ENCODE measurements around the gene FBXO47. TPM values are rescaled to one million over a fixed set of nuclear protein-coding genes. Genes with fewer than 3 reads are reported as not detected.

Gene FBXO47
- total and polyA plus RNA-seq, 4 donors = not detected

DNA sequence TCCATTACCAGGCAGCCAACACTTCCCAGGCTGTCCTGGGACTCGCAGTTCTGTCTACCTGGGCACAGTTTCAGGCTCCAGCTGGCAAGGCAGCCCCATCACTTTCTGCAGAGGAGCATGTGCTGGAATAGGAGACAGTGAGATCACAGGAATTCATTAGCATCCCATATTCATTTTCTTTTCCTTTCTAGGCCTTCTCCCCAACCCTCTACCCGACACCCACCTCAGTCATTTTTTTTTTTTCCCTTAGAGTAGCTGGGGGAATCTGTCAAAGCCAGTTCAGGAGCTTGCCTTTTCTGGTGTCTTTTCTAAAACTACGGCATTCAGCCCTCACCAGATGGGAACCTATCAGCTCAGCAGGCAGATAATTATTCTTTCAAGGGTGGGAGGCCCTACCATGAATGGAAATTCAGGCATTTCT is 42.4 kb upstream of the FBXO47 start:
- Histone ChIP-seq H3K36me3 (ENCODE audit: control insufficient read depth in 1 of 2, insufficient read depth in 2 of 2, low read length in 1 of 2) (no peaks in the 10 kb centered on the region), H3K27ac (ENCODE audit: low read depth in 1 of 2, low read length in 2 of 2) (no peak overlapping the region), H3K4me1 (ENCODE audit: control insufficient read depth in 1 of 2, insufficient read depth in 2 of 2, low read length in 2 of 2) (no peaks in the 10 kb centered on the region), H3K4me3 (ENCODE audit: low read length in 2 of 2) (no peak overlapping the region), H3K9me3 (ENCODE audit: control insufficient read depth, low read length) (no peaks in the 10 kb centered on the region), H3K27me3 (ENCODE audit: control insufficient read depth in 1 of 2, insufficient read depth in 2 of 2, low read length in 1 of 2) (no peaks in the 10 kb centered on the region)
- intact Hi-C loops (cut with DNase I) = loop anchor here in 1 of 2 donors (10.0 kb wide), 1 partner anchor 95 kb away; no protein-coding TSS in a partner anchor
- DNase-seq (no peak), ATAC-seq (ENCODE audit: low FRiP score) (no peak)
- 80 to 84% methylated on average over 3 of the region's 3 CpGs for WGBS, 2 donors

- H3K27me3 ChIP-seq (ENCODE audit: control insufficient read depth in 1 of 2, insufficient read depth in 2 of 2, low read length in 1 of 2) = no peaks in the 10 kb centered on the region
- no peaks in the 10 kb centered on the region for H3K9me3 ChIP-seq (ENCODE audit: control insufficient read depth, low read length)
- H3K36me3 ChIP-seq (ENCODE audit: control insufficient read depth in 1 of 2, insufficient read depth in 2 of 2, low read length in 1 of 2) = no peaks in the 10 kb centered on the region
- 81 to 84% methylated on average over 2 of the region's 2 CpGs for WGBS, 2 donors
- no peak for ATAC-seq (ENCODE audit: low FRiP score)
- no peaks in the 10 kb centered on the region for H3K4me1 ChIP-seq (ENCODE audit: control insufficient read depth in 1 of 2, insufficient read depth in 2 of 2, low read length in 2 of 2)
- intact Hi-C loops (cut with DNase I) = no loop called here
- no peak for DNase-seq
- H3K27ac ChIP-seq (ENCODE audit: low read depth in 1 of 2, low read length in 2 of 2) = no peak overlapping the region
- H3K4me3 ChIP-seq (ENCODE audit: low read length in 2 of 2) = no peak overlapping the region
These were observed 41.4 kb upstream of the FBXO47 start for GRCh38 chr17:39008633-39009032.

- intact Hi-C loops (cut with DNase I) = no loop called here
- H3K9me3 ChIP-seq (ENCODE audit: control insufficient read depth, low read length) = no peaks in the 10 kb centered on the region
- no peak overlapping the region for H3K27ac ChIP-seq (ENCODE audit: low read depth in 1 of 2, low read length in 2 of 2)
- peak; percentile 88 for ATAC-seq (ENCODE audit: low FRiP score)
- 62 to 67% methylated on average over 16 of the region's 16 CpGs for WGBS, 2 donors
- H3K4me3 ChIP-seq (ENCODE audit: low read length in 2 of 2) = no peak overlapping the region
- H3K4me1 ChIP-seq (ENCODE audit: control insufficient read depth in 1 of 2, insufficient read depth in 2 of 2, low read length in 2 of 2) = no peaks in the 10 kb centered on the region
- H3K27me3 ChIP-seq (ENCODE audit: control insufficient read depth in 1 of 2, insufficient read depth in 2 of 2, low read length in 1 of 2) = no peaks in the 10 kb centered on the region
- H3K36me3 ChIP-seq (ENCODE audit: control insufficient read depth in 1 of 2, insufficient read depth in 2 of 2, low read length in 1 of 2) = no peaks in the 10 kb centered on the region
- peak; percentile 85 to 89 for DNase-seq
These were observed 36.0 kb upstream of the FBXO47 start for GRCh38 chr17:39002991-39003715.

DNA sequence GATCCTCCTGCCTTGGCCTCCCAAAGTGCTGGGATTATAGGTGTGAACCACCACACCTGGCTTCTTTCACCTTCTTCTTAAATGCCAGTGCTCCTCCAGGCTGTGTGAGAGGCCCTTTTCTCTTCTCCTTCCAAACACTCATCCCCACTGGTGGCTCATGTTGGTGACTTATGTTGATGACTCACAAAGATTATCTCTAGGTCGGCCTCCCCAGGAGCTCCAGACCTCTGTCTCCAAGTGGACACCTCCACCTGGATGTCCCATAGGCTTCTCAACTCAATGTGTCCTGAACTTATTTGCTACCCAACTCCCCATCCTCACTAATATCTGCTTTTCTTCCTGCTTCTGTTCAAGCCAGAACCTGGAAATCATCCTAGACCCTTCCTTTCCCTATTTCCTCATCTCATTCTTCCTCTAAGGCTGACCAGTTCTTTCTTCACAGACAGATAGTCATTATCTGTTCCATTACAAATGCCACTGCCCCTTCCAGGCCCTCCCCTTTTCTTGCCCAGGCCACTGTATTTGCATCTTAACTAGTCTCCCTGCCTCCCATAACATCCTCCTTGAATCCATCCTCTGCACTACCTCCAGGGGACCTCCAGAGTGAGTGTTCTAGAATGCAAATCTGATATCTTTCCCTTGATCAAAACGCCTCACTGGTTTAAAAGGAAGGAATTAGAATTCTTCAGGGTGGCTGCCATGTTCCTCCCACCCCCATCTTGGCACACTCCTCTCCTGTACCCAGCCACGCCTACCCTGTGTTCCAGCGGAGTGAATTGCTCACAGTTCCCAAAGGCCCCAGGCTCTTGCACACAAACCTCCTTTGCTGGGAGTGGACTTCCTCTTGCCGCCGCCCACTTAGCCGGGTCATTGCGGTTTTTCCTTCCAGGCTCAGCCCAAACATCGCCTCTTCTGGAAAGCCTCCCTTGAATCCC is 34.8 kb upstream of the FBXO47 start:
- no peaks in the 10 kb centered on the region for H3K4me1 ChIP-seq (ENCODE audit: control insufficient read depth in 1 of 2, insufficient read depth in 2 of 2, low read length in 2 of 2)
- H3K36me3 ChIP-seq (ENCODE audit: control insufficient read depth in 1 of 2, insufficient read depth in 2 of 2, low read length in 1 of 2) = no peaks in the 10 kb centered on the region
- no peaks in the 10 kb centered on the region for H3K27me3 ChIP-seq (ENCODE audit: control insufficient read depth in 1 of 2, insufficient read depth in 2 of 2, low read length in 1 of 2)
- ATAC-seq (ENCODE audit: low FRiP score) (peak; percentile 92), DNase-seq (peak; percentile 91 to 92)
- peaks cover 2% of the 10 kb centered on the region for H3K9me3 ChIP-seq (ENCODE audit: control insufficient read depth, low read length)
- 69 to 72% methylated on average over 9 of the region's 9 CpGs for WGBS, 2 donors
- intact Hi-C loops (cut with DNase I) = no loop called here
- H3K4me3 ChIP-seq (ENCODE audit: low read length in 2 of 2) = no peak overlapping the region
- no peak overlapping the region for H3K27ac ChIP-seq (ENCODE audit: low read depth in 1 of 2, low read length in 2 of 2)

DNA sequence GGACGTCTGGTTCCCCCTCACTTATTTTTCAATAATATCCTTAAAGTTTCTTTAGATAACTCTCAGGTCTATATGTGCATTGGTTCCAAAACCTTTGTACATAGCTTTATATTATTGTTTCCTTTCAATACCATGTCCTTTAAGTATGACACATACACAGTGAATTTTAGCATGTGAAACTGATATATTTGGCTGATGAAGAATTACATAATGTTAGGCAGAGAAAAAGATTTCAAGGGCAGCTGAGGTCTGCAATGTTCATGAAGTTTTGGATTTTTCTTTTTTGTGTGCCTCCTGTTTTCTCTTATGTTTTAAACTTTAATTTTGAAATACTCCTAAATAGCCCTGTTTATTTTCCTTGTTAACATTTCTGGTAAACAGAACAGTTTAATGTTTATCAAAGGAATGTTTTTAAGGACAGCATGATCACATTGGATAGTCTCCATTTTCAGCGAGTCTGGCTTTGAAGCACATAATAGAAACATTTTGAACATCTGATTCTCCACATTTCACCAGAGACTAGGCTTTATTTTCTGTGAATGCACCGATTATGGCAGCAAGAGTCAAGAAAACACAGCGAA is 32.9 kb upstream of the FBXO47 start:
- WGBS, 2 donors = 50 to 54% methylated on average over 4 of the region's 4 CpGs

GRCh38 chr17:38996660-38997337 is 29.6 kb upstream of the FBXO47 start:
- no peaks in the 10 kb centered on the region for H3K36me3 ChIP-seq (ENCODE audit: control insufficient read depth in 1 of 2, insufficient read depth in 2 of 2, low read length in 1 of 2)
- H3K4me3 ChIP-seq (ENCODE audit: low read length in 2 of 2) = no peak overlapping the region
- peaks cover 4% of the 10 kb centered on the region for H3K9me3 ChIP-seq (ENCODE audit: control insufficient read depth, low read length)
- H3K27me3 ChIP-seq (ENCODE audit: control insufficient read depth in 1 of 2, insufficient read depth in 2 of 2, low read length in 1 of 2) = no peaks in the 10 kb centered on the region
- WGBS, 2 donors = 93 to 97% methylated on average over 5 of the region's 5 CpGs
- H3K4me1 ChIP-seq (ENCODE audit: control insufficient read depth in 1 of 2, insufficient read depth in 2 of 2, low read length in 2 of 2) = no peaks in the 10 kb centered on the region
- DNase-seq (no peak), ATAC-seq (ENCODE audit: low FRiP score) (no peak)
- H3K27ac ChIP-seq (ENCODE audit: low read depth in 1 of 2, low read length in 2 of 2) = no peak overlapping the region
- intact Hi-C loops (cut with DNase I) = no loop called here

More for the DNA sequence above, 32.9 kb upstream of the FBXO47 start:
- DNase-seq (no peak), ATAC-seq (ENCODE audit: low FRiP score) (no peak)
- intact Hi-C loops (cut with DNase I) = no loop called here
- no peaks in the 10 kb centered on the region for H3K27me3 ChIP-seq (ENCODE audit: control insufficient read depth in 1 of 2, insufficient read depth in 2 of 2, low read length in 1 of 2)
- H3K4me3 ChIP-seq (ENCODE audit: low read length in 2 of 2) = no peak overlapping the region
- no peaks in the 10 kb centered on the region for H3K36me3 ChIP-seq (ENCODE audit: control insufficient read depth in 1 of 2, insufficient read depth in 2 of 2, low read length in 1 of 2)
- no peaks in the 10 kb centered on the region for H3K4me1 ChIP-seq (ENCODE audit: control insufficient read depth in 1 of 2, insufficient read depth in 2 of 2, low read length in 2 of 2)
- H3K9me3 ChIP-seq (ENCODE audit: control insufficient read depth, low read length) = peaks cover 4% of the 10 kb centered on the region
- no peak overlapping the region for H3K27ac ChIP-seq (ENCODE audit: low read depth in 1 of 2, low read length in 2 of 2)

DNA sequence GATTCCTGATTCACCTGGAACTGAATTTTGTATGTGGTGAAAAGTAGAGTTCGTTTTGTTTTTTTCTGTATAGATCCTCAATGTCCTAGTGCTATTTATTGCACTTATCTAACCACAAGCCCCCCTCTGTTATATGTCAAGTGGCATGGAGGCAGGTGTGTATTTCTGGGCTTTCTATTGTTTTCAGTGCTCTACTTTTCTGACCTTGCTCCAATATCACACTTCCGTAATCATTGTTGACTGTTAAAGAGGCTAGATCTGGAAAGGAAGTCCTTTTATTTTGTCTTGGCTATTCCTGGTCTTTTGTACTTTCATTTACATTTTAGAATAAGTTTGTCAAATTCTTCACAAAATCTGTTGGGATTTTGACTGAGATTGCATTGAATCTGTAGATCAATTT is 26.8 kb upstream of the FBXO47 start:
- WGBS, 2 donors = 27 to 39% methylated on average over 2 of the region's 2 CpGs
- ATAC-seq (ENCODE audit: low FRiP score) (no peak), DNase-seq (no peak)
- peaks cover 4% of the 10 kb centered on the region for H3K9me3 ChIP-seq (ENCODE audit: control insufficient read depth, low read length)
- H3K27me3 ChIP-seq (ENCODE audit: control insufficient read depth in 1 of 2, insufficient read depth in 2 of 2, low read length in 1 of 2) = no peaks in the 10 kb centered on the region
- no peak overlapping the region for H3K4me3 ChIP-seq (ENCODE audit: low read length in 2 of 2)
- no peaks in the 10 kb centered on the region for H3K36me3 ChIP-seq (ENCODE audit: control insufficient read depth in 1 of 2, insufficient read depth in 2 of 2, low read length in 1 of 2)
- H3K4me1 ChIP-seq (ENCODE audit: control insufficient read depth in 1 of 2, insufficient read depth in 2 of 2, low read length in 2 of 2) = no peaks in the 10 kb centered on the region
- intact Hi-C loops (cut with DNase I) = no loop called here
- no peak overlapping the region for H3K27ac ChIP-seq (ENCODE audit: low read depth in 1 of 2, low read length in 2 of 2)

GRCh38 chr17:38984666-38985065 is 17.5 kb upstream of the FBXO47 start:
- H3K36me3 ChIP-seq (ENCODE audit: control insufficient read depth in 1 of 2, insufficient read depth in 2 of 2, low read length in 1 of 2) = no peaks in the 10 kb centered on the region
- DNase-seq (no peak), ATAC-seq (ENCODE audit: low FRiP score) (no peak)
- no peak overlapping the region for H3K4me3 ChIP-seq (ENCODE audit: low read length in 2 of 2)
- intact Hi-C loops (cut with DNase I) = loop anchor here in 1 of 2 donors (5.0 kb wide), 1 partner anchor 117 kb away; no protein-coding TSS in a partner anchor
- no peaks in the 10 kb centered on the region for H3K4me1 ChIP-seq (ENCODE audit: control insufficient read depth in 1 of 2, insufficient read depth in 2 of 2, low read length in 2 of 2)
- no peaks in the 10 kb centered on the region for H3K27me3 ChIP-seq (ENCODE audit: control insufficient read depth in 1 of 2, insufficient read depth in 2 of 2, low read length in 1 of 2)
- H3K27ac ChIP-seq (ENCODE audit: low read depth in 1 of 2, low read length in 2 of 2) = no peak overlapping the region
- WGBS, 2 donors = 87 to 89% methylated on average over 2 of the region's 2 CpGs
- H3K9me3 ChIP-seq (ENCODE audit: control insufficient read depth, low read length) = no peaks in the 10 kb centered on the region
